GM12891 (cell line): Measurements from ENCODE around the gene SNCA.

Experiments used
- POLR2A ChIP-seq: IDR thresholded peaks from 2 replicates; pipeline ENCODE4 v1.6.1; 2011; ENCODE audit warnings: low read depth, low read length, control low read depth
- POLR2AphosphoS5 ChIP-seq: IDR thresholded peaks from 2 replicates; pipeline ENCODE4 v1.6.1; 2011; ENCODE audit warnings: low read depth, low read length, control low read depth
- POU2F2 ChIP-seq: IDR thresholded peaks from 2 replicates; pipeline ENCODE4 v1.6.1; 2011; ENCODE audit warnings: low read depth, mild to moderate bottlenecking, control low read depth, low read length, moderate library complexity
- SPI1 ChIP-seq: IDR thresholded peaks from 2 replicates; pipeline ENCODE4 v1.6.1; 2011; ENCODE audit warnings: low read depth, low read length, control low read depth
- TAF1 ChIP-seq: IDR thresholded peaks from 2 replicates; pipeline ENCODE4 v1.6.1; 2011; ENCODE audit warnings: low read depth, low read length, control low read depth

DNA sequence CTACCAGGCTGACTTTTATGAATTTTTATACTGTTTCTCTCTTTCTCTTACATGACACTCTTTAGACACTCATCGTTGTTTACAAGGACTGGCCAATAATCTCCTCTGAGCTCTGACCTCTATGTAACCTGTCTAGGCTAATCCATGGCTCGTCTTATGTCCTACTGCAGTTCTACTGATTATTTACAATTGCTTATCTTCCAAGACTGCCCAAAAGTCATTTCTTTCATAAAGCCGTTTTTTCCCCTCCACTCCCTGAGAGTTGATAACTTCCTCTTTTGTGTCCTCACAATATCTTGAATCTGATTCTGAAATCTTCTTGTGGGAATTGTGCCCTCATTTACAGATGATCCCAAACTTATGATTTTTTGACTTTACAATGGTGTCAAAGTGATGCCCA lies 18.3 kb upstream of the SNCA start:
- TF ChIP-seq POLR2A (no peak), POLR2AphosphoS5 (no peak), TAF1 (no peak), SPI1 (no peak), POU2F2 (no peak)
